Measurements from ENCODE around the gene IQSEC1. TPM values are rescaled to one million over a fixed set of nuclear protein-coding genes. Genes with fewer than 3 reads are reported as not detected.

IQSEC1 gene
- total and polyA plus RNA-seq, 8 donors, result 24.9 to 57.0 (median 34.2) TPM

DNA sequence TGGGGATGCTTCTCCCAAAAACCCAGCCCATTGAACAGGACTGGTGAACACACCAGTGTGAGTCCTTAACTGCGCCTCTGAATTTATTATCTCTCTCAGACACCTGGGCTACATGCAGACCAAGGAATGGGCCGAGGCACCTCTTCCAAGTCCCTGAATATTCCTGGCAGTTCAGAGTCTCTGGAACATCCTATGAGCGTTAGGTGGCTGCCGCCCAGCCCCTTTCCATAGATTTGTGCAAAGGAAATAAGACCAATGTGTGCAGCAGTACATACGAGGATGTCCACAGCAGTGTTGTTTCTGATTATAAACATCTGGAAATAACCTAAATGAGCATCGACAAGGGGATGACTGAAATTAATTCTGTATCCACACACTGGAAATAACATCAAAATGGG lies 127.0 kb downstream of the IQSEC1 start:
- Histone ChIP-seq H3K4me1 (peaks cover 13 to 37% of the 10 kb centered on the region in 2 donors), H3K4me3 (no peak overlapping the region), H3K36me3 (peaks cover 0 to 19% of the 10 kb centered on the region in 2 donors), H3K27me3 (no peaks in the 10 kb centered on the region), H3K9me3 (no peaks in the 10 kb centered on the region), H3K27ac (no peak overlapping the region)
- ATAC-seq (no peak), DNase-seq (no peak)
- TF ChIP-seq, protein P1, sequence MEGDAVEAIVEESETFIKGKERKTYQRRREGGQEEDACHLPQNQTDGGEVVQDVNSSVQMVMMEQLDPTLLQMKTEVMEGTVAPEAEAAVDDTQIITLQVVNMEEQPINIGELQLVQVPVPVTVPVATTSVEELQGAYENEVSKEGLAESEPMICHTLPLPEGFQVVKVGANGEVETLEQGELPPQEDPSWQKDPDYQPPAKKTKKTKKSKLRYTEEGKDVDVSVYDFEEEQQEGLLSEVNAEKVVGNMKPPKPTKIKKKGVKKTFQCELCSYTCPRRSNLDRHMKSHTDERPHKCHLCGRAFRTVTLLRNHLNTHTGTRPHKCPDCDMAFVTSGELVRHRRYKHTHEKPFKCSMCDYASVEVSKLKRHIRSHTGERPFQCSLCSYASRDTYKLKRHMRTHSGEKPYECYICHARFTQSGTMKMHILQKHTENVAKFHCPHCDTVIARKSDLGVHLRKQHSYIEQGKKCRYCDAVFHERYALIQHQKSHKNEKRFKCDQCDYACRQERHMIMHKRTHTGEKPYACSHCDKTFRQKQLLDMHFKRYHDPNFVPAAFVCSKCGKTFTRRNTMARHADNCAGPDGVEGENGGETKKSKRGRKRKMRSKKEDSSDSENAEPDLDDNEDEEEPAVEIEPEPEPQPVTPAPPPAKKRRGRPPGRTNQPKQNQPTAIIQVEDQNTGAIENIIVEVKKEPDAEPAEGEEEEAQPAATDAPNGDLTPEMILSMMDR (IDR thresholded peaks at IDR 0.05), result no peak
- intact Hi-C loops (cut with DNase I), result no loop called here

DNA sequence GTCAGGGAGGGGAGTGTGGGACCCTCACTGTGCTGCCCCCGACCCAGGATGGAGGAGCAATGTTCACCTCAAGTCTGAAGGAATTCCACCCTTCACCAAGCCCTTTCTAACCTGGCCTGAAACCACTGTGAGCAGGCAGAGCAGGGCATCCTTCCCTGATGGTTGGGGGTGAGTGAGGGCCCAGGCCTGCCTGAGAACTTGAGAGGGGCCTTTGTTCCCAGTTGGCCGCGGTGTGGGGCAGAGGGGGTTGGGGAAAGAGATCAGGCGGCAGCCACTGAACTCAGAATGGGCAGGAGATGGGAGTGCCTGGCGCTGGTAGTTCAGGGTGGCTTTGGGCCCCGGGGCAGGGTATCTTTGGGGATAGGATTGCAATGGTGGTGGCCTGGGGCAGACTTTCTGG lies 128.4 kb downstream of the IQSEC1 start:
- no peak for ATAC-seq
- Histone ChIP-seq H3K27ac (no peak overlapping the region), H3K4me3 (no peak overlapping the region), H3K4me1 (peaks cover 13 to 29% of the 10 kb centered on the region in 2 donors), H3K27me3 (no peaks in the 10 kb centered on the region), H3K36me3 (peaks cover 0 to 33% of the 10 kb centered on the region in 2 donors), H3K9me3 (no peaks in the 10 kb centered on the region)
- DNase-seq, result no peak
- intact Hi-C loops (cut with DNase I), result no loop called here
- TF ChIP-seq, protein P1 (IDR thresholded peaks at IDR 0.05), result no peak

DNA sequence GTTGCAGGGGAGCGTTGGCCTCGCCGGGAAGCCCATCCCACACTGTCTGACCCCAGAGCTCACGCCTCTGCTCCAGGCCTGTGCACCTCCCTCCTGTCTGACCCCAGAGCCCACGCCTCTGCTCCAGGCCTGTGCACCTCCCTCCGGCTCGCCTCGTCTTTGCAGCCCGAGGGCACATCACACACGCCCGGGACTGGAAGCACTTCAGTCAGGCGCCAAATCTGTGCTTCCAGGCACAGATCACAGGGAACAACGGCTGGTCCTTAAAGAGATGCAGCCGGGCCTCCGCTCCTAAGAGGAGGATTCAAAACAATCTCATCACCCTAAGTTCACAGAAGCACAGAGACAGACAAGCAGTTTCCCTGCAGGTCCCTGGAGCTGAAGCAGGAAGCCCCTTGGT lies 128.8 kb downstream of the IQSEC1 start:
- H3K4me1 ChIP-seq, result peaks cover 10 to 24% of the 10 kb centered on the region in 2 donors
- intact Hi-C loops (cut with DNase I), result no loop called here
- DNase-seq (no peak), ATAC-seq (no peak)
- no peak overlapping the region for H3K4me3 ChIP-seq
- H3K36me3 ChIP-seq, result peaks cover 0 to 37% of the 10 kb centered on the region in 2 donors
- H3K27ac ChIP-seq, result no peak overlapping the region
- H3K27me3 ChIP-seq, result no peaks in the 10 kb centered on the region
- no peaks in the 10 kb centered on the region for H3K9me3 ChIP-seq
- TF ChIP-seq, protein P1 (IDR thresholded peaks at IDR 0.05), result no peak

DNA sequence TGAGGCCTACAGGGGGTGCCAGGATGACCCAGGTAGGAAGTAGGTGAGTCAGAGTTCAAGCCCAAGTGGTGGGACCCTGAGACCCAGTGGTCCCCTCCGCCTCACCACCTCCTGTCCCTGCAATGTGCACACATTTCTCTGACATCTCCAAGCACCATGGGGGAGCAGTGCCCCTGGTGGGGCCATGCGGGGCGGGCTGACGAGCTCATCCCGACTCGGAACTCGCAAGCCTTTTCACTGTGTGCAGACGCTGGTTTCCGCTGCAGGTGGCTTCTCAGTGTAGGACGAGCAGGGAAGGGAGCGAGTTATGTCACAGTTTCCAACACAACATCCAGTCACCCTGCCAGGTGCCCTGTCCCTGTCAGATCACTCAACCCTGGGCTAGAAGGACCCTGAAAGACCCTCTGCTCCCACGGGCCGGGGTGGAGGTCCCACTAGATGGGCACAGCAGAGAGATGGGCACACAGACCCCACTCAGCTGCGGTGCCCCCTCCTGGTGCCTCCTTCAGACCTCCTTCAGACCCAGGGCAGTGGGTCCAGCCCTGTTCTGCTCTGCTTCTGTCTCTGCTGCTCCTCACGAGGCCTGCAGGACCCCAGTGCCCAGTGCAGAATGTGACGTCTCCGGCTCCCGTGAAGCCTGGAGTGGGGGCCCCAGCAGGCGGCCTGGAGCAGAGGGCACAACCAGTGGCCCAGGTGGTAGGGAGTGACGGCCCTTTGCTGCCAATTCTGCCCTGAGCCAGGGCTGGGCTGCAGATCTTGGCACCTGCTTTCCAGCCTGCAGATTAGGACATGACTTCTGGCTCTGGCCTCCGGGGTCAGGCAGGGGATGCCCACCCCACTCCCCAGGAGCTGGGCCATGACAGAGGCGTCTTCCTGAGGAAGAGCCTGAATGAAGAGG lies 129.9 kb downstream of the IQSEC1 start:
- no peak overlapping the region for H3K27ac ChIP-seq
- peaks cover 0 to 48% of the 10 kb centered on the region in 2 donors for H3K36me3 ChIP-seq
- DNase-seq (no peak), ATAC-seq (no peak)
- no peaks in the 10 kb centered on the region for H3K27me3 ChIP-seq
- no peaks in the 10 kb centered on the region for H3K9me3 ChIP-seq
- H3K4me1 ChIP-seq, result peaks cover 11 to 14% of the 10 kb centered on the region in 2 donors
- TF ChIP-seq, protein P1 (IDR thresholded peaks at IDR 0.05), result no peak
- H3K4me3 ChIP-seq, result no peak overlapping the region
- intact Hi-C loops (cut with DNase I), result no loop called here

DNA sequence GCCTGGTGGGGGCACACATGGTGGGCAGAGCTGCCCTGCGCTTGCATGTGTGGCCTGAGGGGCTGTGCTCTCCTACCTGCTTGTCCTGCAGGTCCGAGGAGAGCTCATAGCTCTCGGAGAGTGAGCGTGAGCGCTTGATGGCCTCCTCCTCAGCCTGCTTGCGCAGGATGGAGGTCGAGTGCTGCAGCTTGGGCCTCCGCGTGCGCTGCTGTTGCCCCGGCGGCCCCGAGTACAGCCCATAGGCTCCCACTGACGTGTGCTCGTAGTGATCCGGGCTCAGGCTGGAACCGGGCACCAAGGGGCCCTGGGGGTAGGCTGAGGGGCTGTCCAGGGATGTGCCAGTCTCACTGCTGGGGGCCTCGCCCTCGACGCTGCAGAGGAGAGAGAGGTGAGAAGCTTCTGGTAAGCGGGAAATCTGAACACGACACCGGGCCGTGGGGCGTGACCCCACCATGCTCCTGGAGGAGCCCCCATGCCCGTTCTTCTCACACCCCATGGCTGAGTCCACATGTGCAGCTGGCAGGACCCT lies 131.7 kb downstream of the IQSEC1 start:
- no peak overlapping the region for H3K4me3 ChIP-seq
- H3K4me1 ChIP-seq, result peaks cover 0 to 5% of the 10 kb centered on the region in 2 donors
- H3K27ac ChIP-seq, result no peak overlapping the region
- H3K36me3 ChIP-seq, result peaks cover 0 to 61% of the 10 kb centered on the region in 2 donors
- TF ChIP-seq, protein P1 (IDR thresholded peaks at IDR 0.05), result no peak
- no peak for DNase-seq
- no peaks in the 10 kb centered on the region for H3K9me3 ChIP-seq
- no peaks in the 10 kb centered on the region for H3K27me3 ChIP-seq
- intact Hi-C loops (cut with DNase I), result no loop called here
- no peak for ATAC-seq
